GM21367 (cell line): ENCODE results near the gene MEX3A.
"Not testable (repeated sequence)": the region's sequence is repeated elsewhere in the genome, so short reads cannot be mapped to it uniquely, and the experiment has no call there.

Source experiments
- ATAC-seq: cut with Tn5 transposase; IDR thresholded peaks from one replicate; pipeline ENCODE4 v1.9.1; 2021; ENCODE audit not compliant: unreplicated experiment

MEX3A gene

GRCh38 chr1:156118177-156118868 is 36.1 kb upstream of the MEX3A start:
- no peak for ATAC-seq

GRCh38 chr1:156117414-156118176 is 35.3 kb upstream of the MEX3A start:
- ATAC-seq = no peak

- not testable (repeated sequence) for ATAC-seq
Observed at GRCh38 chr1:156116731-156117130, 34.5 kb upstream of the MEX3A start.

- ATAC-seq = no peak
Observed at GRCh38 chr1:156115514-156116374, 33.5 kb upstream of the MEX3A start.

DNA sequence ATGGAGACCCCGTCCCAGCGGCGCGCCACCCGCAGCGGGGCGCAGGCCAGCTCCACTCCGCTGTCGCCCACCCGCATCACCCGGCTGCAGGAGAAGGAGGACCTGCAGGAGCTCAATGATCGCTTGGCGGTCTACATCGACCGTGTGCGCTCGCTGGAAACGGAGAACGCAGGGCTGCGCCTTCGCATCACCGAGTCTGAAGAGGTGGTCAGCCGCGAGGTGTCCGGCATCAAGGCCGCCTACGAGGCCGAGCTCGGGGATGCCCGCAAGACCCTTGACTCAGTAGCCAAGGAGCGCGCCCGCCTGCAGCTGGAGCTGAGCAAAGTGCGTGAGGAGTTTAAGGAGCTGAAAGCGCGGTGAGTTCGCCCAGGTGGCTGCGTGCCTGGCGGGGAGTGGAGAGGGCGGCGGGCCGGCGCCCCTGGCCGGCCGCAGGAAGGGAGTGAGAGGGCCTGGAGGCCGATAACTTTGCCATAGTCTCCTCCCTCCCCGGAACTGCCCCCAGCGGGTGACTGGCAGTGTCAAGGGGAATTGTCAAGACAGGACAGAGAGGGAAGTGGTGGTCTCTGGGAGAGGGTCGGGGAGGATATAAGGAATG is 32.8 kb upstream of the MEX3A start:
- no peak for ATAC-seq

- ATAC-seq = peak; percentile 46
Observed at GRCh38 chr1:156114101-156114918, 32.0 kb upstream of the MEX3A start, which contains the start of gene LMNA. LMNA (plus strand) TSS chr1:156114711; CDS start chr1:156114919, 208 bp downstream.

GRCh38 chr1:156113282-156113950 is 31.2 kb upstream of the MEX3A start:
- no peak for ATAC-seq

DNA sequence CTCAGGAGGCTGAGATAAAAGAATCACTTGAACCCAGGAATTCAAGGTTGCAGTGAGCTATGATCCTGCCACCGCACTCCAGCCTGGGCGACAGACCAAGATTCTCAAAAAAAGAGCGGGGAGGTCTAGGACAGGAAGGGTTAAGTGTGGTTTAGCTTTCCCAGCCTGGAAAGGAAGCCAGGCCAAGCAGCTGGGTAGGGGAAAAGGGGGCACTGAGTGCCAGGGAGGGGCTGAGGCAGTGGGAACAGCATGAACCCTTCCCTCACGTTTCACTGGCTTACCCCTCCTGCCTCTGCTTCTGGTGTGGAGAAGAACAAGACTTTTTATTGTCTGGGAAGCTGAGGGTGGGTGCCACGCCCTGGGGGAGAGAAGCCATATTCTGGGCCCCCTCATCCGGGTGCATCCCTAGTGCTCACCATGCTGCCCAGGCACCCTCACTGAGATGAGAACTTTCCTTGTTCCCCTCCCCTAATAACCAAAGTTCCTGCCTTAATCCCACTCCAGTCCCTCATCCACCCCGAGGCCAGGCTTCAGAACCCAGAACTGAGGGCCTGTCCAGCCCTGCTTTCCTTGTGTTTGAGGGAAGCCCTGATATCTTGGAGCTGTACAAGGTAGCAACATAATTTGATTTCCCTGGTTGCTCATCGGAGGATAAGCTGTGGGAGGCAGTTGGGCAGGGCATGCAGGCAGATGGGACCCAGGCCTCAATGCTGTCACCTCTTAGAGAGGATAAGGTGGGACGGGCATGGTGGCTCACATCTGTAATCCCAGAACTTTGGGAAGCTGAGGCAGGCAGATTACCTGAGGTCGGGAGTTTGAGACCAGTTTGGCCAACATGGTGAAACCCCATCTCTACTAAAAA is 30.2 kb upstream of the MEX3A start:
- no peak for ATAC-seq

DNA sequence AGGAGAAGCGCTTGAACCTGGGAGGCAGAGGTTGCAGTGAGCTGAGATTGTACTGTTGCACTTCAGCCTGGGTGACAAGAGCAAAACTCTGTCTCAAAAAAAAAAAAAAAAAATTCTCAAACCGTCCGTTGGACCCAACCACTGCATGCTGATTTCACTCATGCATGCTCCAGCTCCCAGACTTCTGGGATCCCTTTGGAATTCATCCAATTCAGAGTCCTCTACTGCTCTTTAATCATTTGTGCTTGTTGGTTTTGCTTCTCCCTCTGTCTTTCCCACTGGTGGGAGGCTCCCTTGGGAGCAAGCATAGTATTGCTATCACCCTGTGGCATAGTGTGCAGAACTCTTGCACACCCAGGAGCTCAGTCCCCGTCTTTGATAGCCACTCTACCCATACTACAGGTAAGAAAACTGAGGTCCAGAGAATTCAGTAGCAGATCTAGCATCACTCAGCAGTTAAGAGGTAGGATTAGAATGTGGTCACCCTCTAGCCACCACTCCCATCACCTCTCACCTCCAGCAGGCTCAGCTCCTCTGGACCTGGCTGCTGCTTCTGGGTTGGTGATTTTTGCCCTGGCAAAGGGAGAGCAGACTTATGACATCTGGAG is 29.2 kb upstream of the MEX3A start:
- ATAC-seq = no peak

DNA sequence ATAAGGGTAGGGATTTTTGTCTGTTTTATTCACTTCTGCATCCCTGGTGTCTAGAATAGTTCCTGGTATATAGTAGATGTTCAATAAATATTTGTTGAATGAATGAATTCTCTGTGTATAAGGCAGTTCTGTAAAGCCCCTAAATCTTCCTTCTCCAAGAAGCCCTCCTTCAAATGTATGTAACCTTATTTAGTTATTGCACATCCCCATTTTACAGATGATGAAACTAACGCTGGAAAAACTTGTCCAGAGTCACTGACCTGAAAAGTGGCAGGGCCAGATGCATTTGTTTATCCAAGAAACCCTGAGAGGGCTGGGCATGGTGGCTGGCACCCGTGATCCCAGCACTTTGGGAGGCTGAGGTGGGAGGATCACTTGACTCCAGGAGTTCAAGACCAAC is 28.0 kb upstream of the MEX3A start:
- no peak for ATAC-seq

GRCh38 chr1:156108664-156109241 is 26.5 kb upstream of the MEX3A start:
- no peak for ATAC-seq

GRCh38 chr1:156108057-156108456 is 25.8 kb upstream of the MEX3A start:
- no peak for ATAC-seq

GRCh38 chr1:156106624-156107488 is 24.6 kb upstream of the MEX3A start:
- peak; percentile 10 for ATAC-seq

DNA sequence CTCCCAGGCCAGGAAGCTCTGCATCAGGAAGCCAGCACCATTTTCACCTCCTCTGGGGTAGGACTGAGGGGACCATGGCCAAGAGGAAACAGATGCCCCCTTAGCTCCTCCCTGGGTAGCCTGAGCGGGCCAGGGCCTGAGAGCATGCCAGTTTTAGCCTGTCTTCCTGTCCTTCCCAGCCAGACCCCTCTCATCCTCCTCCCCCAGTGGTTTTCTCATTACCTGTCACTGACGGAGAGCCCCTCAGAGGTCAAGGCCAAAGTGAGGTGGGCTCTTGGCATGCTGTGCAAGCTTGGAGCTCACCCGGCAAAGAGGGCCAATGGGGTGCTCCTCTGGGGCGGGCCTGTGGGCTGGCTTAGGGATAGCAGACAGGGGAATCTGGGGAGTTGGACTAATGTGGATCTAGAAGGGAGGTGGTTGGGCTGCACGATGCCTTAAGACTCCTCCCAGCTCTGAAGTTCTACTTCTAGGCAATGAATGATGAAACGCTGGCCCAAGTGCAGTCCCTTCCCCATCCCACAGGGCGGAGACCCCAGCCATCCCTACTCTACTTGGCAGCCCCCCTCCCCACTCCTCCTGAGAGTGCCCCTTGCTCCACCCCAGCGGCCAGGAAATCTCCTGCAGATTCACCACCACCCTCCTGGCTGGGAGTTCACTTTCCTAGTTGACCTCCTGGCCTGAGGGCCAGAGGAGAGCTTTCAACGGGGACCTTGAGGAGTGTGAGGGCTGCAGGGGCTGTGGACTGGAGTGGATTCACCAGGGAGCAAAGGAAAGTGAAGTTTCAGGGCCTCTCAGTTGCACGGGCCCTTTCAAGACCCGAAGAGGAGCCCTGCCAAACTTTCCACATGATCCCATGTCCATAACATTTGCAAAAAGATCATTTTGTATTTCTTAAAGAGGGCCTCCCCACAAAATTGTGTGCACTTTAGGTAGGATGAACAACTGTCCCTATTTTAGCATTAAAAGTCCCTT is 22.9 kb upstream of the MEX3A start:
- no peak for ATAC-seq

GRCh38 chr1:156104065-156104810 is 22.0 kb upstream of the MEX3A start:
- no peak for ATAC-seq
